ENCODE data around the gene TMEM9. TPM values are rescaled to one million over a fixed set of nuclear protein-coding genes. Genes with fewer than 3 reads are reported as not detected.

Gene TMEM9
- total RNA-seq, 1 donor from 2014 or later: 109 TPM

DNA sequence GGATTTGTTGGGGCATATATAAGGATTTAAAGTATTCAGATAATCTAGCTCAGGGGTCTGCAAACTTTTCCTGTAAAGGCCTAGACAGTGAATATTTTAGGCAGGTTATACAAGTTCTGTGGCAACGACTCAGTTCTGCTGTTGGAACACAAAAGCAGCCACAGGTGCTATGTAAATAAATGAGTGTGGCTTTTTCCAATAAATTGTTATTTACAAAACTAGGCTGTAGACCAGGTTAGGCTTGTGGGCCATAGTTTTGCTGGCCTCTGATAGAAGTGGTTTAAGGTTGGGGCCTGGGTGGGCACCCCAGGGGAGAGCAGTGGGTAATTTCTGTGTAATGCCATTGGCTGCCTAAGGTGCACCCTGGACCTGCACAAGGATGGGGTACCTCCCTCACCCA is 19.5 kb upstream of the TMEM9 start:
- Mint-ChIP-seq H3K4me1 (peaks cover 15% of the 10 kb centered on the region), H3K36me3 (no peaks in the 10 kb centered on the region), H3K4me3 (no peak overlapping the region), H3K27me3 (ENCODE audit: insufficient read depth, low read depth) (peaks cover 20% of the 10 kb centered on the region), H3K9me3 (peaks cover under 1% of the 10 kb centered on the region), H3K27ac (no peak overlapping the region)
- Histone ChIP-seq H3F3A (ENCODE audit: low read depth) (peaks cover 18% of the 10 kb centered on the region), H3K27ac (no peak overlapping the region), H3K4me1 (no peaks in the 10 kb centered on the region), H2AFZ (replicated peaks) (no peak overlapping the region), H4K20me1 (ENCODE audit: low read depth) (no peaks in the 10 kb centered on the region), H3K9ac (no peak overlapping the region), H3K27me3 (peaks cover 26% of the 10 kb centered on the region), H3K79me2 (ENCODE audit: low read depth) (no peaks in the 10 kb centered on the region), H3K9me3 (ENCODE audit: low read depth) (no peaks in the 10 kb centered on the region), H3K4me2 (no peak overlapping the region), H3K36me3 (no peaks in the 10 kb centered on the region), H3K4me3 (no peak overlapping the region)
- DNase-seq (ENCODE audit: low spot score): no peak
- TF ChIP-seq, protein P1, sequence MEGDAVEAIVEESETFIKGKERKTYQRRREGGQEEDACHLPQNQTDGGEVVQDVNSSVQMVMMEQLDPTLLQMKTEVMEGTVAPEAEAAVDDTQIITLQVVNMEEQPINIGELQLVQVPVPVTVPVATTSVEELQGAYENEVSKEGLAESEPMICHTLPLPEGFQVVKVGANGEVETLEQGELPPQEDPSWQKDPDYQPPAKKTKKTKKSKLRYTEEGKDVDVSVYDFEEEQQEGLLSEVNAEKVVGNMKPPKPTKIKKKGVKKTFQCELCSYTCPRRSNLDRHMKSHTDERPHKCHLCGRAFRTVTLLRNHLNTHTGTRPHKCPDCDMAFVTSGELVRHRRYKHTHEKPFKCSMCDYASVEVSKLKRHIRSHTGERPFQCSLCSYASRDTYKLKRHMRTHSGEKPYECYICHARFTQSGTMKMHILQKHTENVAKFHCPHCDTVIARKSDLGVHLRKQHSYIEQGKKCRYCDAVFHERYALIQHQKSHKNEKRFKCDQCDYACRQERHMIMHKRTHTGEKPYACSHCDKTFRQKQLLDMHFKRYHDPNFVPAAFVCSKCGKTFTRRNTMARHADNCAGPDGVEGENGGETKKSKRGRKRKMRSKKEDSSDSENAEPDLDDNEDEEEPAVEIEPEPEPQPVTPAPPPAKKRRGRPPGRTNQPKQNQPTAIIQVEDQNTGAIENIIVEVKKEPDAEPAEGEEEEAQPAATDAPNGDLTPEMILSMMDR (IDR thresholded peaks at IDR 0.05): no peak
- TF ChIP-seq EZH2phosphoT487 (IDR thresholded peaks at IDR 0.05): no peak
- TF ChIP-seq EZH2 (IDR thresholded peaks at IDR 0.05): no peak

DNA sequence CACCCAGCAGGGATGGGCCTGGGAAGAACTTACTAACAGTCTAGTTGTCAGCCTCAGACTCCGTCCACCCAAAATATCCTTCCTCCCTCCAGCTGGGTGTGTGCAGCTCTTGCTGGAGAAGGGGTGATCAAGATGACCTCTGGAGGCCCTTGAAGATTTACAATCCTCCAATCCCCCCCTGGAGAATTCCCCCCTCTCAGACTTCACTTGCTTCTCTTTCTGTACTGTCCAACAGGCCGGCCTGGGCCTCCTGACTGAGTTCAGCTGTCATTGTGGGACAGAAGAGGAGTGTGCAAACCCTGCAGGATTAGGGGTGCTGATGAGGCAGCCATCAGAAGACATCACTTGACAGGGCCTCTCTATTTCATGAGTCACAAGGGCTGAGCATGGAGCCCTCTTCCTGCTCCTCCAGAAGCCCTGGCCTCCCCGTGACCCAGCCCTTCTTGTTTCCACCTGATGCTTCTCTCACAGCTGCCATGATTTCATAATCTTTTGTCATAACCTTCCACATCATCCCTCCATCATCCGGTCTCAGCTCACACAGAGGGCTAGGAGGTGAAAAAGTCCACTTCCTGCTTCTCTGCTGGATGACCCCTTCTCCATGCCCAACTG is 18.8 kb upstream of the TMEM9 start:
- Mint-ChIP-seq H3K4me3 (no peak overlapping the region), H3K9me3 (no peaks in the 10 kb centered on the region), H3K4me1 (peaks cover 15% of the 10 kb centered on the region), H3K27ac (no peak overlapping the region), H3K36me3 (no peaks in the 10 kb centered on the region), H3K27me3 (ENCODE audit: insufficient read depth, low read depth) (peaks cover 16% of the 10 kb centered on the region)
- H3K27ac ChIP-seq: no peak overlapping the region
- peaks cover 27% of the 10 kb centered on the region for H3K27me3 ChIP-seq
- H3K4me3 ChIP-seq: no peak overlapping the region
- H3K4me2 ChIP-seq: no peak overlapping the region
- TF ChIP-seq, protein P1 (IDR thresholded peaks at IDR 0.05): no peak
- TF ChIP-seq EZH2phosphoT487 (IDR thresholded peaks at IDR 0.05) (no peak), EZH2 (IDR thresholded peaks at IDR 0.05) (no peak)
- DNase-seq (ENCODE audit: low spot score): no peak
- H3K9me3 ChIP-seq (ENCODE audit: low read depth): no peaks in the 10 kb centered on the region
- no peaks in the 10 kb centered on the region for H3K36me3 ChIP-seq
- no peak overlapping the region for H3K9ac ChIP-seq
- peaks cover 18% of the 10 kb centered on the region for H3F3A ChIP-seq (ENCODE audit: low read depth)
- H3K79me2 ChIP-seq (ENCODE audit: low read depth): no peaks in the 10 kb centered on the region
- no peak overlapping the region for H2AFZ ChIP-seq (replicated peaks)
- no peaks in the 10 kb centered on the region for H3K4me1 ChIP-seq
- no peaks in the 10 kb centered on the region for H4K20me1 ChIP-seq (ENCODE audit: low read depth)

DNA sequence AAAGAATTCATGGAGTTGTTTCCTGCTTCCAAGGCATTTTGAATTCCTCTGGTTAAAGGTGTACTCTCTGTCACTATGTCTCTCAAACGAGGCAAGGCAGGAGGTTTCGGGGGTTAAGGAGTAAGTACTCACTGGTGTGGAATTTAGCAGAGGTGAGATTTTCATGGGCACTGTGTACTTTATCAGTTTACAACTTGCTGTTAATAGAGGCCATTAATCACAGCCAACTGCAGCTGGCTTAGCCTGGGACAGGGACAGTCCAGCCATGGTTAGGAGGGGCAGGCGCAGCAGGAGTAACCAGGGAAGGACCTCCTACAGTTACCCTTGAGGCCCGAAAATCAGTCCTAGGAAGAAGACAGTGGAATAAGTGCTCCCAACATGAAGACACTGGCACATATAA is 18.1 kb upstream of the TMEM9 start:
- no peaks in the 10 kb centered on the region for H3K9me3 Mint-ChIP-seq
- H3K9ac ChIP-seq: no peak overlapping the region

More for the DNA sequence above, 18.1 kb upstream of the TMEM9 start:
- Mint-ChIP-seq H3K36me3 (no peaks in the 10 kb centered on the region), H3K4me1 (peaks cover 15% of the 10 kb centered on the region), H3K27me3 (ENCODE audit: insufficient read depth, low read depth) (peaks cover 11% of the 10 kb centered on the region), H3K27ac (no peak overlapping the region), H3K4me3 (peak overlapping the region; percentile 78)
- Histone ChIP-seq H3K4me3 (no peak overlapping the region), H3K36me3 (no peaks in the 10 kb centered on the region), H3K9me3 (ENCODE audit: low read depth) (no peaks in the 10 kb centered on the region), H2AFZ (replicated peaks) (no peak overlapping the region), H3K4me2 (no peak overlapping the region), H3K27me3 (peaks cover 27% of the 10 kb centered on the region), H3K4me1 (no peaks in the 10 kb centered on the region), H4K20me1 (ENCODE audit: low read depth) (no peaks in the 10 kb centered on the region), H3F3A (ENCODE audit: low read depth) (peaks cover 18% of the 10 kb centered on the region), H3K27ac (no peak overlapping the region), H3K79me2 (ENCODE audit: low read depth) (no peaks in the 10 kb centered on the region)
- no peak for DNase-seq (ENCODE audit: low spot score)
- TF ChIP-seq, protein P1 (IDR thresholded peaks at IDR 0.05): no peak
- TF ChIP-seq EZH2 (IDR thresholded peaks at IDR 0.05): no peak

Data from neural progenitor cell (in vitro differentiated cells).